HG03571 (cell line): ENCODE data around the gene MS4A4E.
"Not testable (repeated sequence)": the region's sequence is repeated elsewhere in the genome, so short reads cannot be mapped to it uniquely, and the experiment has no call there.

Experiments used
- ATAC-seq: cut with Tn5 transposase; IDR thresholded peaks from one replicate; pipeline ENCODE4 v1.9.1; 2021; ENCODE audit not compliant: unreplicated experiment

Gene MS4A4E

GRCh38 chr11:60242740-60243239, at the start of gene MS4A4E:
Gene MS4A4E, minus strand, starts transcription at chr11:60243137. Its CDS starts 13,082 bp downstream, at chr11:60230055.
- ATAC-seq: no peak

- ATAC-seq: no peak
These were observed 49.2 kb upstream of the MS4A4E start for GRCh38 chr11:60292145-60292544.

GRCh38 chr11:60288531-60288930, 45.6 kb upstream of the MS4A4E start:
- no peak for ATAC-seq

GRCh38 chr11:60285411-60286126, 42.6 kb upstream of the MS4A4E start:
- not testable (repeated sequence) for ATAC-seq

GRCh38 chr11:60282286-60282685, 39.3 kb upstream of the MS4A4E start:
- no peak for ATAC-seq

GRCh38 chr11:60281485-60281884, 38.5 kb upstream of the MS4A4E start:
- no peak for ATAC-seq

GRCh38 chr11:60280412-60280811, 37.5 kb upstream of the MS4A4E start, which contains the start of gene MS4A4A:
Gene MS4A4A, plus strand, starts transcription at chr11:60280666. Its CDS starts 10 bp downstream, at chr11:60280676.
- no peak for ATAC-seq

- no peak for ATAC-seq
These were observed 31.5 kb upstream of the MS4A4E start for GRCh38 chr11:60274416-60274815.

GRCh38 chr11:60265373-60266214, 22.7 kb upstream of the MS4A4E start:
- no peak for ATAC-seq

GRCh38 chr11:60264644-60265043, 21.7 kb upstream of the MS4A4E start:
- ATAC-seq: no peak

- ATAC-seq: no peak
These were observed 20.5 kb upstream of the MS4A4E start for GRCh38 chr11:60263402-60263801.

- ATAC-seq: no peak
These were observed 18.1 kb upstream of the MS4A4E start for GRCh38 chr11:60261014-60261413.

GRCh38 chr11:60257956-60258722, 15.2 kb upstream of the MS4A4E start:
- no peak for ATAC-seq

- ATAC-seq: no peak
These were observed 9.5 kb upstream of the MS4A4E start for GRCh38 chr11:60252213-60253108.

GRCh38 chr11:60251485-60252212, 8.7 kb upstream of the MS4A4E start:
- ATAC-seq: no peak

- ATAC-seq: no peak
These were observed 1.2 kb downstream of the MS4A4E start for GRCh38 chr11:60241786-60242185.

- ATAC-seq: no peak
These were observed 2.3 kb downstream of the MS4A4E start for GRCh38 chr11:60240662-60241061.

- no peak for ATAC-seq
These were observed 7.6 kb downstream of the MS4A4E start for GRCh38 chr11:60235321-60235720.

- no peak for ATAC-seq
These were observed 12.3 kb downstream of the MS4A4E start for GRCh38 chr11:60230681-60231080.
